ENCODE data around the gene MT1M.

The MT1M gene

DNA sequence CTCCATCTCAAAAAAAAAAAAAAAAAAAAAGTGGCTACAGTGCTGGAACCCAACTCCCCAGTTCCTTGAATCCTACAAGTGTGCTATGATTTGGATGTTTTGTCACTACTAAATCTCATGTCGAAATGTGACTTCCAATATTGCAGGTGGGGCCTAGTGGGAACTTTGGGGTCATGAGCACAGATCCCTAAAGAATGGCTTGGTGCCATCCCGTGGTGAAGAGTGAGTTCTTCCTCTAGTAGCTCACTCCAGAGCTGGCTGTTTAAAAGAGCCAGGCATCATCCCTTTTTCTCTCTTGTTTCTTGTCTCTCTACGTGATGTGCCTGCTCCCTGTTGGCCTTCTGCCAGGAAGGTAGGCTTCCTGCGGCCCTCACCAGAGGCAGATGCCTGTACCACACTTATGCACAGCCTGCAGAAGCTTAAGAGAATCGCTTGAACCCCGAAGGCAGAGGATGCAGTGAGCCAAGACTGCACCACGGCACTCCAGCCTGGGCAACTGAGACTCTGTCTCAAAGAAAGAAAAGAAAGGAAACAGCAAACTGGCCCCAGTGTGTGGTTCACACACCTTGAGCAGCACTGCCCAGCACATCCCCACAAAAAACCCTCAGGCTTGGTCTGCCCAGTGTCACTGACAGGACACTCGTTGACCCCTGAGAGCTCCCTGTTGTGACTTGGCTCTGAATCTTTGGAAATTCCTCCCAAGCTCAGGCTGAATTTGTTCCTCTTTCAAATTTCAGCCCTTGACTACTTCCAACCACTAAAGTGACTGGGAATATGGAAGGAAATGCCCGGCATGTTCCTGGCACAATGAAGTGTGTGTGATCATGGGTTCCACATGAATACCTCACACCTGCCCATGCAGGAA is 3.7 kb upstream of the MT1M start:
- DNase-seq (ENCODE audit: low spot score), result no peak

DNA sequence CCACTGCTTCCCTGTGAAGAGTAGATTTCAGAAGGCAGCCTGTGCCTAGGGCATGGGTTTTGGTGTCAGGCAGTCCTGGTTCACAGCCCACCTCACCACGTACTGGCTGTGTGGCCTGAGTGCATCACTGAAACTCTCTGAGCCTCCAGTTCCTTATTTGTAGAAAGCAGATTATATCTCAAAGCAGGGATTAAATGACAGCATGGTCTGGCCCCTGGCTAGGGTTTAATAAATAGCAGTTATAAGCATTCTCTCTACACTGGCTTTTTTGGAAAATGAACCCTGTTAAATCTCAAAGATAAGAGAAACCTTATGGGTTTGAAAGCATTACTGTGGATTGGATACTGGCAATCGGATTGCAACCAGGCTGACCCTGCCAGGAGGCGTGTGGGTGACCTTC is 2.9 kb upstream of the MT1M start:
- no peak for DNase-seq (ENCODE audit: low spot score)

DNA sequence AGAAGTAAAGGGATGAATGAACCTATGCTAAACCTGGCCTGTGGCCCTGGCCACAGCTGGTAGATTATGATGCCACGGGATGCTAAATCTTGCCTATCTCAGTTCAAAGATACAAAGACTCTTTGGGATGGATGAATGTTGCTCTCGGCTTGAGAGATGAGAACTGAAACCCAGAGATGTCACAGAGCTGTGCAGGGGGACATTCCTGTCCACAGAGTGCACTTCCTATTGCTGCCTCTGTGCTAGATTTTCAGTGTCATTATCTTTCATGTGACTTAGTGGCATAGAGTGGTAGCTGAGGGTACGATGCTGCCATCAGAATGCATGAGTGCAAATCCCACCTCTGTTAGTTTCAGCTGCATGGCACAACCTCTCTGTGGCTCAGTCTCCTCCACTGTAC is 2.3 kb upstream of the MT1M start:
- no peak for DNase-seq (ENCODE audit: low spot score)

DNA sequence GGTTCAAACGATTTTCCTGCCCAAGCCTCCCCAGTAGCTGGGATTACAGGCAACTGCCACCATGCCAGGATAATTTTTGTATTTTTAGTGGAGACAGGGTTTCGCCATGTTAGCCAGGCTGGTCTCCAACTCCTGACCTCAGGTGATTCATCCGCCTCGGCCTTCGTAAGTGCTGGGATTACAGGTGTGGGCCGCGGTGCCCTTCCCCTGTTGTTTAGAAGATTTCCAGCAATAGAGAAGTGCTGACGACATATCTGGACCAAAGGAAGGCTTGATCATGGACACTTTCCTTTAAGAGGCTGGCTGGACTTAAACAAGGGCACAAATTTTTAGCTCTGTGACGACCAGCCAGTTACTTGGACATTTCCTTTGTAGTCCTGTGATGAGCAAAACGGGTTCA is 1.3 kb upstream of the MT1M start:
- DNase-seq (ENCODE audit: low spot score), result no peak

DNA sequence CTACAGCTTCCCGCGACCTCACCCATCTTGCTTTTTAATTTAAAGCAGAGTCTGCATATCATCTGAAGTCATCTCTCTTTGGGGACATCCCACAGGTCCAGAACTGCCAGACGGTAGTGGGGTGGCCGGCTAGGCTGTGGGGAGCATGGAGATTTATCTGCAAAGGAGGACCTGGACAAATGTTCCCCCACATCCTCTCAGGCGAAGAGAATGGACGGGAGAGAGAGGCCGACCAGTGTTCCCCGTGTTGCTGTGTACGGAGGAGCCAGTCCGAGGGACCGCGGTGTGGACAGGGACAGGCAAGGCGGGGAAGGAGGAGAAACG is 665 bp upstream of the MT1M start:
- DNase-seq (ENCODE audit: low spot score), result no peak

DNA sequence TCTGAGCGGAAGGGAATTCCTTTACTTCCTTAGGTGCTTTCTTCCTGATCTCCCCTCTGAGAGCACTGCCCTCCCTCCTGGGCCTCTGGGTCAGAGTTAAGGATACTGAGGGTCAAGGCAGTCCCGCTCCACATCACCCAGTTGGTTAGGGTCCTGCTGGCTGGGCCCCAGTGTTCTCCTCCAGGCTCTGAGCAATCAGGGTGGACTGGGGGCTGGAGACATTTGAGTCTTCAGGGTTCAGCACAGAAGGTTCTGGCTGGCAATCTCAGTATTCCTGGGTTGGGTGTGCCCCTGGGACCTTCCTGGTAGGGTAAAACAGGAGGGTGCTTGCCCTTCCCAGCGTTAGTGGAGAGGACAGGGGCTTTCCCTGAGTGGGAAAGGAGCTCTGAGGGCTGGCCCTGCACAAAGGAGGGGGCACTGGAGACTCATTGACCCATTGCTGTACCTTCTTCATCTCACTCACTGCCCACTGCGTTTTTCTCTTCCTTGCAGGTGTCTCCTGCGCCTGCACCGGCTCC is 448 bp downstream of the MT1M start:
- no peak for DNase-seq (ENCODE audit: low spot score)

DNA sequence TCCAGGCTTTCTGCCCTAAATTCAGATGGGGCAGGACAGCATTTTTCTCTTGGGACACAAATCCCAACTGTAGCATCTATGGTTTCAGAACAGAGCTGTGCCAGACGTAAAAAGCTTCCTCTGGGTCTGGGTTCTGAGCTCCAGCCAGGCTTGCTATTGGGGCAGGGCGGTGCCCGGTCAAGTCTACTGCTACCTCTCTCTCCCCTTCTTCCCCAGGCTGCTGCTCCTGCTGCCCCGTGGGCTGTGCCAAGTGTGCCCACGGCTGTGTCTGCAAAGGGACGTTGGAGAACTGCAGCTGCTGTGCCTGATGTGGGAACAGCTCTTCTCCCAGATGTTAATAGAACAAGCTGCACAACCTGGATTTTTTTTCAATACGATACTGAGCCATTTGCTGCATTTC is 1.1 kb downstream of the MT1M start:
- no peak for DNase-seq (ENCODE audit: low spot score)

DNA sequence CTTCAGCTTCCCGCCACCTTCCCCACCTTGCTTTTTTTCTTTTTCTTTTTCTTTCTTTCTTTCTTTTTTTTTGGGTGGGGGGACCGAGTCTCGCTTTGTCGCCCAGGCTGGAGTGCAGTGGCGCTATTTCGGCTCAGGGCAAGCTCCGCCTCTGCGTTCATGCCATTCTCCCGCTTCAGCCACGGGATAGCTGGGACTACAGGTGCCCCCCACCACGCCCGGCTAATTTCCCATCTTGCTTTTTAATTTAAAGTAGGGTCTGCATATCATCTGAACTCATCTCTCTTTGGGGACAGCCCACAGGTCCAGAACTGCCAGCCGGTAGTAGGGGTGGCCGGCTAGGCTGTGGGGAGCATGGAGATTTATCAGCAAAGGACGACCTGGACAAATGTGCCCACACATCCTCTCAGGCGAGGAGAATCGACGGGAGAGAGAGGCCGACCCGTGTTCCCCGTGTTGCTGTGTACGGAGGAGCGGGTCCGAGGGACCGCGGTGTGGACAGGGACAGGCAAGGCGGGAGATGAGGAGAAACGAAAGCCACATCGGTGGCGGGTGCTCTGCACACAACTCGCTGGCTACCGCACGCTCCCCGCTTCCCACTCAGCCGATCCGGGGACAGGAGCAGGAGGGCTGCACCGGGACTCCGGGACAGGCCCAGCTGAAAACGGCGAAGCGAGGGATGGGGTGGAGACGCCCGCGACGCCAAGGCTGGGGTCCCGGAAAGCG is 2.4 kb downstream of the MT1M start:
- DNase-seq (ENCODE audit: low spot score), result no peak

DNA sequence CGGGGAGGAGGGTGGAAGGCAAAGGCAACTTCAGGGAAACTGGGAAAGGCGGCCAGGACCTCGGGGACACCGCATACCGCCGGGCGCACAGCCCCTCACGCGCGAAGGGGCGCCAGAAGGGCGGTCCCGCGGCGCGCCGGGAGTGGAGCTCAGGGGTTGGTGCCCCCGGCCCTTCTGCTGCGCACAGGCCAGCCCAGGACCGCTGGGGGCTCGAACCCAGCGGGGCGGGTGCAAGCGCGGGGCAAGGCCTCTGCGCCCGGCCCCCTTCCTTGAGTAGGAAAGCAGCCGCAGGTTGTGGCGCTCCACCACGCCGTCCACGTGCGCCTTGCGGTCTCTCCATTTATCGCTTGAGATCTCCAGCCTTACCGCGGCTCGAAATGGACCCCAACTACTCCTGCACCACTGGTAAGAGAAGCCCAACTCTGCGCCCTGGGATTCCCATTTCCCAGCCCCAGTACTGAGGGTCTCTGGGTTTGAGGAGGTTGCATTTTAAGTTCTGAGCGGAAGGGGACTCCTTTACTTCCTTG is 3.0 kb downstream of the MT1M start:
- no peak for DNase-seq (ENCODE audit: low spot score)

DNA sequence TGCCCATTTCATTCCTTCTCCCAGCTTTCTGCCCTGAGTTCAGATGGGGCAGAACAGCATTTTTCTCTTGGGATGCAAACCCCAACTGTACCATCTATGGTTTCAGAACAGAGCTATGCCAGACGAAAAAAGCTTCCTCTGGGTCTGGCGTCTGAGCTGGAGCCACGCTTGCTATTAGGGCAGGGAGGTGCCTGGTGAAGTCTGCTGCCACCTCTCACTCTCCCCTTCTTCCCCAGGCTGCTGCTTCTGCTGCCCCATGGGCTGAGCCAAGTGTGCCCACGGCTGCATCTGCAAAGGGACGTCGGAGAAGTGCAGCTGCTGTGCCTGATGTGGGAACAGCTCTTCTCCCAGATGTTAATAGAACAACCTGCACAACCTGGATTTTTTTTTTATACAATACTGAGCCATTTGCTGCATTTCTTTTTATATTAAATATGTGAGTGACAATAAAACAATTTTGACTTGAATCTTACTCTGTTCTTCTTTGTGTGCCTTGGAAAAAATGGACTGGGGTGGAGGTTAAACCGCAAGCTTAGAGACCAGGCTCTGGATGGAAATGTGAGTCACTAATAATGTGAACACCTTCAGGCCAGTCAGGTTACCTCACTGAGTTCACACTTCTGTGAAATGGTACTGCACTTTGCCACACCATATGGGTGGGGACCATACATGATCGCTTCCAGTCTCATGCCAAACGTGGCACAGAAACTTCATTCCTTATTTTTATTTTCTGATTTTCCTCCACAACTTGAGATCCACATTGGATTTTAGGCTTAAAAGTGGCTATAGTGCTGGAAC is 4.4 kb downstream of the MT1M start:
- no peak for DNase-seq (ENCODE audit: low spot score)

DNA sequence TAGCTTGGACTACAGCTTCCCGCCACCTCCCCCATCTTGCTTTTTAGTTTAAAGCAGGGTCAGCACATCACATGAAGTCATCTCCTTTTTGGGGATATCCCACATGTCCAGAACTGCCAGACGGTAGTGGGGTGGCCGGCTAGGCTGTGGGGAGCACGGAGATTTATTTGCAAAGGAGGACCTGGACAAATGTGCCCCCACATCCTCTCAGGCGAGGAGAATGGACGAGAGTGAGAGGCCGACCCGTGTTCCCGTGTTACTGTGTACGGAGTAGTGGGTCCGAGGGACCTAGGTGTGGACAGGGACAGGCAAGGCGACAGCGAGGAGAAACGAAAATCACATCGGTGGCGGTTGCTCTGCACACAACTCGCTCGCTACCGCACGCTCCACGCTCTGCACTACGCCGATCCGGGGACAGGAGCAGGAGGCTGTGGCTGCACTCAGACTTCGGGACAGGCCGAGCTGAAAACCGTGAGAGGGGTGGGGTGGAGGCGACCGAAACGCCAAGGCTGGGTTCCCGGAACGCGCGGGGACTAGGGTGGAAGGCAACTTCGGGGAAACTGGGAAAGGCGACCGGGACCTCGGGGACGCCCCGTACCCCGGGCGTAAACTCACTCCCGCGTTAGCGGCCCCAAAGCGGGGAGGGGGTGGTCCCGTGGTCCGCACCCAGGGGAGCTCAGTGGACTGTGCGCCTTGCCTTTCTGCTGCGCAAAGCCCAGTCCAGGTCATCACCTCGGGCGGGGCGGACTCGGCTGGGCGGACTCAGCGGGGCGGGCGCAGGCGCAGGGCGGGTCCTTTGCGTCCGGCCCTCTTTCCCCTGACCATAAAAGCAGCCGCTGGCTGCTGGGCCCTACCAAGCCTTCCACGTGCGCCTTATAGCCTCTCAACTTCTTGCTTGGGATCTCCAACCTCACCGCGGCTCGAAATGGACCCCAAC is 5.6 kb downstream of the MT1M start, which contains the start of gene MT1A:
Gene MT1A (plus strand): TSS at position 853 of the 937 bp plus-strand sequence. CDS start 73 bp downstream, at position 926.
- DNase-seq (ENCODE audit: low spot score), result no peak

DNA sequence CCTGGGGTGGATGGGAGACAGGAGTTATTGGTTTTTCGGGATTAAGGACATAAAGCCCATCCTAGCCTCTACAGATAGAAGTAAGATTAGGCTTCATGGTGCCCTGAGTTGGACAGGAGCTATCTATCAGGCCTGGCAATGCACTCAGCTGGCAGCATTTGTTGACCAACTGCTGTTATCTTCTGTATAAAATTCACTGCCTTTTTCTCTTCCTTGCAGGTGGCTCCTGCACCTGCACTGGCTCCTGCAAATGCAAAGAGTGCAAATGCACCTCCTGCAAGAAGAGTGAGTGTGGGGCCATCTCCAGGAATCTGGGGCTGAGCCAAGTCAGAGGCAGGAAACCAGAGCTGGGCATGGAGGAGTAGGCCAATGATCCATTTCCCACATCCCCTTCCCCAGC is 6.6 kb downstream of the MT1M start:
- no peak for DNase-seq (ENCODE audit: low spot score)

DNA sequence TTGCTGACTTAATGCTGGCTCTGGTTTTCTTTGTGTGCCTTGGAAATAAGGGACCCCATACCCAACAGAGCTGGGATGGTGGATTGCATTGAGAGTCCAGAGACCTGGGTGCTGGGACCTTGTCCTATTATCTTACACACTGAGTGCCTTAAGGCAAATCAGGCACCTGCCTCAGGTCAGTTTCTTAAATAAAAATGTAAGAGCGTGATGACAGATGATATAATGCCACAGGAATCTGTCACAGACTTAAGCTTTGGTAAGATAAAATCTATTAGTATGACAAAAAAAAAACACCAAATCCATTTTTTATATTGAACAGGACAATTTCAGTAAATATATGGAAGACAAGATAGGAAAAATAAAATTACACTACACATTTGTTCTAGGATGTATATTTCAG is 7.6 kb downstream of the MT1M start:
- DNase-seq (ENCODE audit: low spot score), result no peak

DNA sequence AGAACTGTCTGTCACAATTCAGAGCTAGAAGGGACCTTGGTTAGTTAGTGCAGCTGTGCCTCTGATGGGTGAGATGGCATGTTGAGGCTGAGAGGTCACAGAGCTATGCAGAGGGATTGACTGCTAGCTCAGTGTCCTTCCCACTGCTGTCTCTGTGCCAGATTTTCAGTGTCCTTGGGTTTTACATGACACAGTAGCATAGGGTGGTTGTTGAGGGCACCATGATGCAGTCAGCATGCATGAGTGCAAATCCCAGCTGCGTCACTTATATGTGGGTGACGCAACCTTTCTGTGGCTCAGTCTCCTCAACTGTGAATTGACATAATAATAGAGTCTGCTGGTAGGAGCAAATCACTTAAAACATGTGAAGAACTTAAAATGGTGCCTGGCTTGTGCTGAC is 8.7 kb downstream of the MT1M start:
- no peak for DNase-seq (ENCODE audit: low spot score)

DNA sequence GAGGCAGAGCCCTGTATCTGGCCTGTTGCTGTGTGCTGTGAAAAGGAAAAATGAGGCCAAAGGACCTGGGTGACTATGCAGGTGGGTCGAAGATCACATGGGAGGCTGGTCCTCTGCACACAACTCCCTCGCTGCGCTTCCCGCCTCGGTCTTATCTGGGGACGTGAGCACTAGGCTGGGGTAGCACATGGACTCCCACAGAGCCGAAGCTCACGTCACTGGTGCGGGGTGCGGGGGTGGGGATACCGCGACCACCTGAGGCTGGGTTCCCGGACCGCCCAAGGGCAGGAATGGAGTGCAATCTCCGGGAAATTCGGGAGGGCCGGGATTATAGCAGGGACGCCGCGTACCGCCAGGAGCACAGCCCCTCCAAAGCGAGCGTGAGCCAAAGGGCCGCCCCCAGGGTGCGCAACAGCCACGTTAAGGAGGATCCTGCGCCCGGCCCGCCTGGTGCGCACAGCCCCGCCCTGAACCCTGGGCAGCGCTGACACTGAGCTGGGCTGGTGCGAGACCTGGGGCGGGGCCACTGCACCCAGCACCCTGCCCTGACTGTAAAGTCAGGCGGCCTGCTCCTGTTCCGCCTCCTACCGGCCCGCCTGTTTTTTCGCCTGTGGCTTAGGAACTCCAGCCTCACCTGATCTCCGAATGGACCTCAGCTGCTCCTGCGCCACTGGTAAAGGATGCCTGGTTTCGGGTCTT is 10.8 kb downstream of the MT1M start:
- DNase-seq (ENCODE audit: low spot score), result peak; percentile 76

DNA sequence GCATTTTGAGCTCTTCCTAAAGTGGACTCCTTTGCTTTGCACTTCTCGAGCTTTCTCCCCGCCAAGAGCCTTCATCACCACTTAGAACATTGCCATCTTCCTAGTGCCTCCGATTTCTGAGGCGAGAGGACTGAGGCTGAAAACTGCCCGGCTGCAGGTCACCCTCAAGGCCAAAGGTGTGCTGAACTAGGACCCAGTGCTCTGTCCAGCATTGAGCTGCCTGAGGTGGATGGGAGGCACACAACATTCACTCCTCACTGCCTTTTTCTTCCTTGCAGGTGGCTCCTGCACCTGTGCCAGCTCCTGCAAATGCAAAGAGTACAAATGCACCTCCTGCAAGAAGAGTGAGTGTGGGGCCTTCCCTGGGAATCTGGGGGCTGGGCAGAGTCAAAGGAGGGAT is 11.4 kb downstream of the MT1M start:
- DNase-seq (ENCODE audit: low spot score), result no peak

DNA sequence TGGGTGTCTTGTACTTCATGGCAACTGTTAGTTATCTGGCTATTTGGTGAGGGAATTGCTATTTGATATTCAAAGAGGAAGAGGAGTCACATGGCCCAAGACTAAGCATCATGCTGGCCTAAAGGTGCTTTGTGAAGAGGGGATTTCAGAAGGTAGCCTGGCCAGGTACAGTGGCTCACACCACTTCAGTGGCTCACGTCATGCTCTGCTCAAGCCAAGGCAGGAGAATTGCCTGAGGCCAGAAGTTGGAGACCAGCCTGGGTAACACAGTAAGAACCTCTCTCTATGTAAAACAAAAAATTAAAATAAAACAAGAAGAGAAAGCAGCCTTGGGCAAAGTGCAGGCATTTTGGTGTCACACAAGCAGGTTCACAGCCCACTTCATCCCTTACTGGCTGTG is 12.9 kb downstream of the MT1M start:
- no peak for DNase-seq (ENCODE audit: low spot score)

DNA sequence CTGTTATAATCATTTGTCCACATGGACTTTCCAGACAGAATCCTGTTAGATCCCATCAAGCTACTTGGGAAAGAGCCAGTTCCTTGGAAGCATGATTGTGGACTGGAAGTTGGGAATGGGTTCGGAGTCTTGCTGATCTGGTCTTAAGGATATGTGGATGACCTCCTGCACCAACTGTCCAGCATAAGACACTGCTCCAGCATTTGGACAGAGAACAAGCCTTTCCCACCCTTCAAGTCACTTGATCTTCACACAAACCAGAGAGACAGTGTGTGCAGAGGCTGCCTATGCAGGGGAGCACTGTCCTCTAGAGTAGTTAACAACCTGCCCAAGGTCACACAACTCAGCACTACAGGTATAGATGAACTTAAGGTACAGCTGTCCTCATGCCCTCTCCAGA is 13.4 kb downstream of the MT1M start:
- no peak for DNase-seq (ENCODE audit: low spot score)

DNA sequence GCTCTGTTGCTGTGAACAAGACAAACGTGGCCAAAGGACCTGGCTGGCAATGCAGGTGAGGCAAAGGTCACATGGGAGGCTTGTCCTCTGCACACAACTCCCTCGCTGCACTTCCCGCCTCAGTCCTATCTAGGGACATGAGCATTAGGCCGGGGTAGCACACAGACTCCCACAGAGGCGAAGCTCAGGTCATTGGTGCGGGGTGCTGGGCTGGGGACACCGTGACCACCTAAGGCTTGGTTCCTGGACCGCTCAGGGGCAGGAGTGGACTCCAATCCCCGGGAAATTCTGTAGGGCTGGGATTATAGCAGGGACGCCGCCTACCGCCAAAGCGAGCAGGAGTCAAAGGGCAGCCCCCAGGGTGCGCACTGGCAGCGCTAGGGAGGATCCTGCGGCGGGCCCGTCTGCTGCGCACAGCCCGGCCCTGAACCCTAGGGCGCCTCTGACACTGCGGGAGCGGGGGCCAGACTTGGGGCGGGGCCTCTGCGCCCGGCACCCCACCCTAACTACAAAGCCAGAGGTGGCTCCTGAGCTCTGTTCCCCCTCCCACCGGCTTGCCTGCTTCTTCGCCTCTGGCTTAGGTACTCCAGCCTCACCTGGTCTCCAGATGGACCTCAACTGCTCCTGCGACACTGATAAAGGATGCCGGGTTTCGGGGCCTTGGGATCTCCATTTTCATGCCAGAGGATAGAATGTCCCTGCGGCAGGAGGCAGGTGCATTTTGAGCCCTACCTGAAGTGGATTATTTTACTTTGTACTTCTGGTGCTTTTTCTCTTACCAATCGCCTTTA is 15.4 kb downstream of the MT1M start:
- DNase-seq (ENCODE audit: low spot score), result no peak

DNA sequence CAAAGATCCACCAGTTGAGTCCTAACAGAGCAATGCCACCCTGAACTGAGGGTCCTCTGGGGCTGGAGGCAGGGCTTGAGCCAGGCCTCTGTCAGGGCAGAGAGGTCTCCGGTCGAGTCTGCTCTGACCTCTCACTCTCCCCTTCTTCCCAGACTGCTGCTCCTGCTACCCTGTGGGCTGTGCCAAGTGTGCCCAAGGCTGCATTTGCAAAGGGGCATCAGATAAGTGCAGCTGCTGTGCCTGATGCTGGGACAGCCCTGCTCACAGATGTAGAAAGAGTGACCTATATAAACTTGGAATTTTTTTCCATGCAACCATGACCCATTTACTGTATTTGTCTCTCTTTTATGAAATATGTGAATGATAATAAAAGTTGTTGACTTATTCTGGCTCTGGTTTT is 16.8 kb downstream of the MT1M start:
- no peak for DNase-seq (ENCODE audit: low spot score)

All from CD4-positive, alpha-beta T cell treated with Interleukin-15 for 4 hours (primary cell).